IMR-90 (cell line): ENCODE results near the gene CD81. TPM values are rescaled to one million over a fixed set of nuclear protein-coding genes. Genes with fewer than 3 reads are reported as not detected.

ENCODE experiments used
- ATAC-seq: fragments of 200-7000 bp; cut with Tn5 transposase; 2 replicates; pipeline ENCODE4 v1.9.1; 2020; ENCODE audit warnings: low read depth, mild to moderate bottlenecking, moderate library complexity
- BruUV-seq: library from RNA; stranded (reverse); fragments of 400-500 nt; replicated peaks from 2 replicates; lab custom pipeline; 2021; lab: Mats Ljungman, UMichigan
- CTCF ChIA-PET: fragments of 300-600 bp; formaldehyde crosslinking; extraction: SDS; loops from one replicate; lab custom pipeline; 2021; ENCODE audit warnings: antibody characterized with exemption; lab: Yijun Ruan, JAX
- POLR2A ChIA-PET: fragments of 300-600 bp; sonication (Branson Sonifier 250); formaldehyde crosslinking; loops from one replicate; lab custom pipeline; 2022; ENCODE audit warnings: antibody characterized with exemption; ENCODE audit not compliant: unreplicated experiment; lab: Charles Lee
- DNase-seq: peaks from one replicate; pipeline ENCODE4 v3.0.0; 2013
- H2AFZ ChIP-seq: replicated peaks from 2 replicates; pipeline ENCODE3; 2013; ENCODE audit warnings: low read length, mild to moderate bottlenecking; ENCODE audit not compliant: poor library complexity
- H2AK5ac ChIP-seq: 2 replicates; pipeline ENCODE4 v1.6.1; 2013; ENCODE audit warnings: low read depth, low read length, inconsistent platforms
- H2AK9ac ChIP-seq: replicated peaks from 2 replicates; pipeline ENCODE3; 2013; ENCODE audit warnings: mild to moderate bottlenecking, low read depth, low read length, moderate library complexity; ENCODE audit not compliant: poor library complexity
- H2BK120ac ChIP-seq: 2 replicates; pipeline ENCODE4 v1.6.1; 2013; ENCODE audit warnings: low read depth, low read length, inconsistent platforms
- H2BK15ac ChIP-seq: 3 replicates; pipeline ENCODE4 v1.6.1; 2013; ENCODE audit warnings: low read depth, low read length, inconsistent platforms
- H2BK20ac ChIP-seq: 2 replicates; pipeline ENCODE4 v1.6.1; 2013; ENCODE audit warnings: low read depth, mild to moderate bottlenecking, inconsistent platforms, low read length, moderate library complexity
- H2BK5ac ChIP-seq: 2 replicates; pipeline ENCODE4 v1.6.1; 2013; ENCODE audit warnings: mild to moderate bottlenecking, low read depth, low read length, inconsistent platforms; ENCODE audit not compliant: poor library complexity, severe bottlenecking
- H3K14ac ChIP-seq: replicated peaks from 2 replicates; pipeline ENCODE4 v1.6.1; 2013; ENCODE audit warnings: low read depth, low read length, inconsistent platforms
- H3K18ac ChIP-seq: 2 replicates; pipeline ENCODE4 v1.6.1; 2013; ENCODE audit warnings: low read depth, low read length, control low read depth
- H3K23ac ChIP-seq: 2 replicates; pipeline ENCODE4 v1.6.1; 2013; ENCODE audit warnings: low read depth, low read length, inconsistent platforms
- H3K27ac ChIP-seq: 2 replicates; pipeline ENCODE4 v1.5.1; 2013; ENCODE audit warnings: mild to moderate bottlenecking, control low read depth, low read length; ENCODE audit not compliant: insufficient read depth
- H3K27me3 ChIP-seq: 2 replicates; pipeline ENCODE4 v1.6.1; 2013; ENCODE audit warnings: low read length; ENCODE audit not compliant: control insufficient read depth, insufficient read depth
- H3K36me3 ChIP-seq: 2 replicates; pipeline ENCODE4 v1.6.1; 2013; ENCODE audit warnings: low read length, mixed read lengths; ENCODE audit not compliant: control insufficient read depth, insufficient read depth
- H3K4ac ChIP-seq: 2 replicates; pipeline ENCODE4 v1.6.1; 2013; ENCODE audit warnings: low read depth, low read length, inconsistent platforms
- H3K4me1 ChIP-seq: 2 replicates; pipeline ENCODE4 v1.6.1; 2013; ENCODE audit warnings: low read length, mixed read lengths; ENCODE audit not compliant: control insufficient read depth, insufficient read depth
- H3K4me2 ChIP-seq: 2 replicates; pipeline ENCODE4 v1.6.1; 2013; ENCODE audit warnings: low read depth, mild to moderate bottlenecking, control low read depth, low read length, moderate library complexity
- H3K4me3 ChIP-seq: 2 replicates; pipeline ENCODE4 v1.5.1; 2013; ENCODE audit warnings: low read depth, mild to moderate bottlenecking, control low read depth, low read length, moderate library complexity; ENCODE audit not compliant: insufficient read depth
- H3K56ac ChIP-seq: 2 replicates; pipeline ENCODE4 v1.6.1; 2013; ENCODE audit warnings: low read length, inconsistent platforms; ENCODE audit not compliant: insufficient read depth; ENCODE audit errors: extremely low read depth
- H3K79me1 ChIP-seq, 2 experiments: 2 replicates each; pipeline ENCODE4 v1.6.1; 2013; ENCODE audit warnings: low read length in 2 of 2, inconsistent platforms in 1 of 2, low read depth in 1 of 2
- H3K9ac ChIP-seq: 2 replicates; pipeline ENCODE4 v1.6.1; 2013; ENCODE audit warnings: low read depth, low read length, control low read depth
- H3K9me1 ChIP-seq: 2 replicates; pipeline ENCODE4 v1.6.1; 2013; ENCODE audit warnings: low read length, inconsistent platforms; ENCODE audit not compliant: insufficient read depth
- H3K9me3 ChIP-seq: 2 replicates; pipeline ENCODE4 v1.6.1; 2013; ENCODE audit warnings: low read length; ENCODE audit not compliant: control insufficient read depth, insufficient read depth
- H4K20me1 ChIP-seq: 2 replicates; pipeline ENCODE4 v1.6.1; 2013; ENCODE audit warnings: low read length, inconsistent platforms; ENCODE audit not compliant: insufficient read depth
- H4K5ac ChIP-seq: 2 replicates; pipeline ENCODE4 v1.6.1; 2013; ENCODE audit warnings: mild to moderate bottlenecking, low read depth, low read length, control low read depth
- H4K8ac ChIP-seq, 2 experiments: 2 replicates each; pipeline ENCODE4 v1.6.1; 2013; ENCODE audit warnings: low read depth in 2 of 2, low read length in 2 of 2, control low read depth in 1 of 2, inconsistent platforms in 1 of 2
- H4K91ac ChIP-seq: 2 replicates; pipeline ENCODE4 v1.6.1; 2013; ENCODE audit warnings: low read depth, low read length, inconsistent platforms; ENCODE audit not compliant: insufficient read depth
- BHLHE40 ChIP-seq: fragments of 150-350 bp; IDR thresholded peaks from 2 replicates; pipeline ENCODE4 v1.6.1; 2016; ENCODE audit warnings: mild to moderate bottlenecking, low read depth, low read length
- CEBPB ChIP-seq: IDR thresholded peaks from 2 replicates; pipeline ENCODE4 v1.6.1; 2012; ENCODE audit warnings: low read depth, low read length, improper control_type of control experiment
- CHD1 ChIP-seq: IDR thresholded peaks from 2 replicates; pipeline ENCODE4 v1.6.1; 2012; ENCODE audit warnings: low read depth, low read length, improper control_type of control experiment
- CTCF ChIP-seq: conservative IDR thresholded peaks from 2 replicates; pipeline ENCODE4 v1.5.1; 2012; ENCODE audit warnings: mild to moderate bottlenecking, low read depth, low read length, improper control_type of control experiment
- FOS ChIP-seq: fragments of 150-350 bp; IDR thresholded peaks from 2 replicates; pipeline ENCODE4 v1.6.1; 2016; ENCODE audit warnings: low read depth, low read length
- MAFK ChIP-seq: IDR thresholded peaks from 2 replicates; pipeline ENCODE4 v1.6.1; 2012; ENCODE audit warnings: low read depth, low read length, improper control_type of control experiment
- MAZ ChIP-seq: IDR thresholded peaks from 2 replicates; pipeline ENCODE4 v1.6.1; 2012; ENCODE audit warnings: low read depth, mild to moderate bottlenecking, low read length, improper control_type of control experiment, moderate library complexity, borderline replicate concordance
- MXI1 ChIP-seq: IDR thresholded peaks from 2 replicates; pipeline ENCODE4 v1.6.1; 2012; ENCODE audit warnings: low read depth, mild to moderate bottlenecking, low read length, moderate library complexity, borderline replicate concordance
- NFE2L2 ChIP-seq: fragments of 150-350 bp; IDR thresholded peaks from 2 replicates; pipeline ENCODE4 v1.6.1; 2016; ENCODE audit warnings: low read depth, mild to moderate bottlenecking, low read length
- POLR2A ChIP-seq: IDR thresholded peaks from 2 replicates; pipeline ENCODE4 v1.6.1; 2012; ENCODE audit warnings: mild to moderate bottlenecking, low read depth, low read length
- RAD21 ChIP-seq: IDR thresholded peaks from 2 replicates; pipeline ENCODE4 v1.6.1; 2012; ENCODE audit warnings: low read length, improper control_type of control experiment
- RCOR1 ChIP-seq: IDR thresholded peaks from 2 replicates; pipeline ENCODE4 v1.6.1; 2012; ENCODE audit warnings: mild to moderate bottlenecking, low read length, improper control_type of control experiment; ENCODE audit not compliant: insufficient replicate concordance
- RFX5 ChIP-seq: IDR thresholded peaks from 2 replicates; pipeline ENCODE4 v1.8.0; 2012; ENCODE audit warnings: low read depth, mild to moderate bottlenecking, low read length, moderate library complexity
- SMC3 ChIP-seq: fragments of 150-350 bp; IDR thresholded peaks from 2 replicates; pipeline ENCODE4 v1.6.1; 2016; ENCODE audit warnings: low read depth, mild to moderate bottlenecking, antibody characterized with exemption, low read length, moderate library complexity
- WGBS, 2 experiments: methylation state at CpG; one replicate each; pipeline versions ENCODE4 v1.1.5 to v1.1.7; 2013; ENCODE audit warnings: missing lambda C conversion rate in 2 of 2; ENCODE audit not compliant: insufficient read length in 1 of 2; ENCODE audit errors: extremely low coverage in 2 of 2; 5-methylcytosine and 5-hydroxymethylcytosine counted together
- dilution Hi-C: fragments of 300-500 bp; cut with HindIII; formaldehyde crosslinking; loops from one replicate; pipeline ENCODE4 v1.14.3; 2018; ENCODE audit warnings: low sequenced_read_pairs; ENCODE audit not compliant: unreplicated experiment
- in situ Hi-C: fragments of 300-500 bp; cut with MboI; formaldehyde crosslinking; loops from 3 replicates; pipeline ENCODE4 v1.14.3; 2019; ENCODE audit warnings: low sequenced_read_pairs, inconsistent platforms, mixed read lengths
- intact Hi-C: fragments of 100-400 bp; cut with micrococcal nuclease; formaldehyde crosslinking; loops from 2 replicates; pipeline ENCODE4 v1.10.0; 2022
- polyA plus RNA-seq, 3 experiments: library from polyadenylated mRNA; depleted of rRNA; stranded (reverse); fragments of >200 nt; gene quantifications; 2 replicates each; pipeline ENCODE4 v1.2.3, GENCODE V29; 2012; ENCODE audit warnings: low replicate concordance in 1 of 3
- total RNA-seq: library from RNA; depleted of rRNA; stranded (reverse); fragments of >200 nt; gene quantifications from 2 replicates; pipeline ENCODE4 v1.2.3, GENCODE V29; 2012
- TF ChIP-seq, protein P1 (sequence below): fragments of 150-350 bp; IDR thresholded peaks from 2 replicates; pipeline ENCODE4 v1.6.1; 2017; ENCODE audit warnings: mild to moderate bottlenecking, antibody characterized with exemption, low read length, low read depth

CD81 gene
- total and polyA plus RNA-seq, 2 of the 4 experiments (the other 2 are of a cell fraction): 159 to 689 TPM

GRCh38 chr11:2366733-2367132 lies 10.4 kb upstream of the CD81 start:
- Histone ChIP-seq H4K20me1 (0 out of 2 replicates have a peak, but pooled peaks cover 6% of the 10 kb centered on the region), H2BK5ac (no peak overlapping the region), H4K8ac (no peak overlapping the region), H4K91ac (no peak overlapping the region), H3K79me1 (no peaks in the 10 kb centered on the region), H3K27me3 (no peaks in the 10 kb centered on the region; the same call in 1 of the 2 replicates), H2AFZ (no peak overlapping the region), H3K18ac (no peak overlapping the region), H2AK9ac (peak overlapping the region; percentile 16), H3K36me3 (no peaks in the 10 kb centered on the region), H4K5ac (no peak overlapping the region), H3K4me3 (no peak overlapping the region), H3K9me3 (no peaks in the 10 kb centered on the region), H3K56ac (no peak overlapping the region), H2BK15ac (no peak overlapping the region), H3K4me1 (no peaks in the 10 kb centered on the region), H2AK5ac (no peak overlapping the region), H3K14ac (no peak overlapping the region), H3K23ac (no peak overlapping the region), H3K9ac (no peak overlapping the region), H2BK20ac (no peak overlapping the region), H3K27ac (no peak overlapping the region), H3K4ac (no peak overlapping the region), H3K4me2 (no peak overlapping the region), H2BK120ac (no peak overlapping the region), H3K9me1 (no peaks in the 10 kb centered on the region; the same call in 1 of the 2 replicates)
- ATAC-seq: no peak
- no peak for DNase-seq
- intact Hi-C loops (no loop called here), in situ Hi-C loops (no loop called here), dilution Hi-C loops (no loop called here)
- ChIA-PET CTCF (no interaction called here), POLR2A (interaction anchor here (1.8 kb wide), 1 partner anchor 11 kb away, joined by 6 read pairs; the partner anchor contains the start of gene CD81)
- 65% methylated on average over 5 of the region's 7 CpGs; no CpG with 5 or more reads in 1 of the 2 experiments for WGBS, 2 experiments
- no TSS peak for BruUV-seq
- no peak for TF ChIP-seq NFE2L2
- no peak for TF ChIP-seq MAZ
- no peak for TF ChIP-seq RCOR1
- no peak for TF ChIP-seq CHD1
- TF ChIP-seq BHLHE40: no peak
- TF ChIP-seq MXI1: no peak
- no peak for TF ChIP-seq POLR2A
- no peak for TF ChIP-seq CEBPB
- TF ChIP-seq MAFK: no peak
- TF ChIP-seq RFX5: no peak
- TF ChIP-seq FOS: no peak
- TF ChIP-seq, protein P1, sequence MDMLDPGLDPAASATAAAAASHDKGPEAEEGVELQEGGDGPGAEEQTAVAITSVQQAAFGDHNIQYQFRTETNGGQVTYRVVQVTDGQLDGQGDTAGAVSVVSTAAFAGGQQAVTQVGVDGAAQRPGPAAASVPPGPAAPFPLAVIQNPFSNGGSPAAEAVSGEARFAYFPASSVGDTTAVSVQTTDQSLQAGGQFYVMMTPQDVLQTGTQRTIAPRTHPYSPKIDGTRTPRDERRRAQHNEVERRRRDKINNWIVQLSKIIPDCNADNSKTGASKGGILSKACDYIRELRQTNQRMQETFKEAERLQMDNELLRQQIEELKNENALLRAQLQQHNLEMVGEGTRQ: no peak
- TF ChIP-seq CTCF: no peak
- no peak for TF ChIP-seq SMC3
- no peak for TF ChIP-seq RAD21
